GM10266 (cell line): ENCODE results near the gene MXRA8.

ENCODE experiments used
- DNase-seq: peaks from one replicate; pipeline ENCODE4 v3.0.0; 2012; ENCODE audit errors: extremely low spot score
- CTCF ChIP-seq: IDR thresholded peaks from 2 replicates; pipeline ENCODE4 v1.5.1; 2012; ENCODE audit warnings: mild to moderate bottlenecking, low read depth; ENCODE audit not compliant: control insufficient read depth, insufficient read depth; ENCODE audit errors: missing control alignments

Gene MXRA8

GRCh38 chr1:1307923-1308755 lies 50.2 kb downstream of the MXRA8 start, which contains the start of the genes ACAP3 and PUSL1:
Gene ACAP3 (minus strand): TSS chr1:1307930. CDS start chr1:1307815, 115 bp downstream.
Gene PUSL1 (plus strand): TSS chr1:1308597. CDS start chr1:1308644, 47 bp downstream.
- TF ChIP-seq CTCF, result peak; percentile 16
- DNase-seq, result peak; percentile 100

GRCh38 chr1:1307261-1307922 lies 51.0 kb downstream of the MXRA8 start:
- TF ChIP-seq CTCF, result no peak
- no peak for DNase-seq

- TF ChIP-seq CTCF, result no peak
- no peak for DNase-seq
These were observed 51.6 kb downstream of the MXRA8 start for GRCh38 chr1:1306661-1307260.

GRCh38 chr1:1306070-1306660 lies 52.2 kb downstream of the MXRA8 start:
- DNase-seq, result no peak

GRCh38 chr1:1305300-1306069 lies 52.9 kb downstream of the MXRA8 start:
- peak; percentile 85 for DNase-seq
- peak; percentile 42 for TF ChIP-seq CTCF

More at GRCh38 chr1:1306070-1306660, 52.2 kb downstream of the MXRA8 start:
- TF ChIP-seq CTCF, result peak; percentile 44
